Measurements from ENCODE around the gene IL34.

GRCh38 chr16:70657956-70658355, 11.6 kb downstream of the IL34 start:
- no peak for TF ChIP-seq CTCF (IDR thresholded peaks at IDR 0.05; ENCODE audit: insufficient read depth, low read length, poor library complexity, severe bottlenecking)
- TF ChIP-seq EZH2phosphoT487 (conservative IDR thresholded peaks at IDR 0.05; ENCODE audit: low read length): no peak

Data from SU-DHL-6 (cell line).